K562 (cell line): ENCODE measurements around the gene QKI.

Source experiments
- ARID2 ChIP-seq: fragments of 450-650 bp; IDR thresholded peaks from 2 replicates; pipeline ENCODE4 v1.6.1; 2017; ENCODE audit warnings: antibody characterized with exemption, mild to moderate bottlenecking
- PHF8 ChIP-seq: fragments of 200-600 bp; sonication (generic); IDR thresholded peaks from 2 replicates; pipeline ENCODE4 v1.6.1; 2012; ENCODE audit warnings: mixed run types, mild to moderate bottlenecking, inconsistent platforms, low read length, moderate library complexity, borderline replicate concordance
- POLR2AphosphoS5 ChIP-seq: IDR thresholded peaks from 2 replicates; pipeline ENCODE4 v1.6.1; 2011; ENCODE audit warnings: mild to moderate bottlenecking, low read depth, low read length, moderate library complexity; ENCODE audit not compliant: control insufficient read depth, insufficient read depth

- TF ChIP-seq POLR2AphosphoS5: peak; percentile 73
- TF ChIP-seq PHF8: peak; percentile 60; the same call in 1 of the 2 replicates
- no peak for TF ChIP-seq ARID2
Measured at GRCh38 chr6:163414117-163414945, at the start of gene QKI.
